T1000 (cell line): ENCODE results near the gene HIPK4.
"Not testable (repeated sequence)": the region's sequence is repeated elsewhere in the genome, so short reads cannot be mapped to it uniquely, and the experiment has no call there.

Experiments
- DNase-seq: peaks from one replicate; lab custom pipeline; 2025; ENCODE audit warnings: mixed read lengths; lab: John Stamatoyannopoulos, UW

The HIPK4 gene

DNA sequence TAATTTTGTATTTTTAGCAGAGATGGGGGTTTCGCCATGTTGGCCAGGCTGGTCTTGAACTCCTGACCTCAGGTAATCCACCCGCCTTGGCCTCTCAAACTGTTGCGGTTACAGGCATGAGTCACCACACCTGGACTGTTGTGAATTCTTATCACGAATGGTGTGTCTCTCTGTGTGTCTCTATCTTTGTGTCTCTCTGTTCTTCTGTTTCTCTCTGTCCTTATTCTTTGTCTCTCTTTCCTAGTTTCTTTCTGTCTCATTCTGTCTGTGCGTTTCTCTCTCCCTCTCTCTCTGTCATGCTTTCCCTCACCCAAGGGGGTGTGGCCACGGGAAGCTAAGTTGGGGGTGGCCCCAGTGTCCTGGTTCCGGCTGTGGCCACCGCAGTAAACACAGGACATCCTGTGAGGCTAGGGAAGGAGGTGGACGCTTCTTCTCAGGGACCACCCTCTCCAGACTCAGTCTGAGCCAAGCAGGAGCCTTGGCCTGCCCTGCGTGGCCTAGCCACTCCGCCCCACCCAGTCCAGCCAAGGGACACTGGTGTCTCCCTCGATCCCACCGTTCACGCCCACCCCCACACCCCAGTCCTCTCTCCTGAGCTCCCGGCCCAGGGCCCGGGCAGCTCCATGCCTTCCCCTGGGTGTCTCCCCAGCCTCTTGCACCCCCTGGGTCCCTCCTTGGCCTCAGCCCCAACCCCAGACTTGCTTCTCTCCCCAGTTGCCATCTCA lies 27.1 kb upstream of the HIPK4 start:
- no peak for DNase-seq

DNA sequence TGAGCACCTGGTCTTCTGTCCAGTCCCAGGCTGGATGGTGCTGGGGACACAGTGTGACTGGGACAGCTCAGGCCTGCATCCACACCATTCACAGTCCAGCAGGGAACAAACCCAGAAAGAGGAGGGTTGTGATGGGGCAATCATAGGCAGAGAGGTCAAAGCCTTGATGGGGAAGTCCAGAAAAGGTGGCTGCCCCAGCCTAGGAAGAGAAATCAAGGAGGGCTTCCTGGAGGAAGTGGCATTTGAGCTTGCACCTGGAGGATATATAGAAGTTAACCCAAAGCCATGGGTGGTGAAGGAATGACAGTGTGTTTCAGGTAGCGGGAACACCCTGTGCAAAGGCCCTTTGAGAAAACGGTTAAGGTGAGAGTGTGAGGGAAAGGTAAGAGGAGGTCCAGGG lies 25.8 kb upstream of the HIPK4 start:
- no peak for DNase-seq

- DNase-seq: no peak
Observed at GRCh38 chr19:40414542-40415535, 24.9 kb upstream of the HIPK4 start.

GRCh38 chr19:40413291-40413845 lies 23.4 kb upstream of the HIPK4 start, which contains the start of gene PRX:
Gene PRX (minus strand): TSS chr19:40413378. CDS start chr19:40407932, 5,446 bp downstream.
- no peak for DNase-seq

DNA sequence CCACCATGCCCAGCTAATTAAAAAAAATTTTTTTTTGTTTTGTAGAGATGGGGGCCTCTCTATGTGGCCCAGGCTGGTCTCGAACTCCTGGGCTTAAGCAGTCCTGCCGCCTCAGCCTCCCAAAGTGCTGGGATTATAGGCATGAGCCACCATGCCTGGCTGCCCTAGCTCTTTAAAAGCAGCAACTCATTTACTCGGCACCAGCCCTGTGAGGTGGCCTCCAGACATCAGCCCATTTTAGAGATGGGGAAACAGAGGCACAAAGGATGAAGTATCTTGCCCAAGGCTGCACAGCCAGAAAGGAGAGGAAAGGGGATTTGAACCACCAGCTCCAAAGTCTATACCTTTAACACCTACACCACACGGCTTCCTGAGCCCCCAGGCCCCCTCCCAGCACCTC lies 22.9 kb upstream of the HIPK4 start:
- DNase-seq: no peak

DNA sequence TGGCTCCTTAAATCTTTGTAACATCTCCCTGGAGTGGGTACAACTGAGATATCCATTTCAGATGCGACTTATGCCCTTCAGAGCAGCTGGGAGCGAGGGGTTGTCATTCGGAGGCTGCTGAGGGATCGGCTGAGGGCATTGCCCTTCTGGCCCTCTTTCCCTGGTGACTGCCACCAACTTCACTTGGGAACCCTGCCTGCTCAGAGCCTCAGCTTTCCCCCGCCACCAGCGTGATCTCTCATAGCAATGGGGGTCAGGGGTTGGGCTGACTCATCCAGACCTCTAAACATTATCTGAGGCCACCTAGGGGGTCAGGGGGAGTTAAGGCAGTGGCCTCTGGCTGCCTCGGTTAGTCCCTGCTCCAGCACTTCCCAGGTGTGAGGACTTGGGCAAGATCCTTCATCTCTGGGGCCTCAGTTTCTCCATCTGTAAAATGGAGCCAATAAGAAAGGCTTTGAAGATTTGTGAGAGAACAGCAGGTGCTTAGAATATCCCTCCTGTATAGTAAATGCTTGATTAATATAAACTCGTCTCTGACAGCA lies 22.0 kb upstream of the HIPK4 start:
- DNase-seq: no peak

GRCh38 chr19:40411125-40411842 lies 21.3 kb upstream of the HIPK4 start:
- no peak for DNase-seq

- no peak for DNase-seq
Observed at GRCh38 chr19:40410030-40410389, 20.0 kb upstream of the HIPK4 start.

DNA sequence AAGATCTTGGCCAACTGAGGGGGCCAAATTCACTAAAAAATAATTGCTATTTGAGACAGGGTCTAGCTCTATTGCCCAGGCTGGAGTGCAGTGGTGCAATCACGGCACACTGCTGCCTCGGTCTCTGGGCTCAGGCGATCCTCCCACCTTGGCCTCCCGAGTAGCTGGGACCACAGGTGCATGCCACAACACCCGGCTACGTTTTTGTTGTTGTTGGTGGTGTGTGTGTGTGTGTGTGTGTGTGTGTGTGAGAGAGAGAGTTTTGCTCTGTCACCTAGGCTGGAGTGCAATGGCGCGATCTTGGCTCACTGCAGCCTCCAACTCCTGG lies 18.6 kb upstream of the HIPK4 start:
- not testable (repeated sequence) for DNase-seq

- no peak for DNase-seq
Observed at GRCh38 chr19:40407714-40408597, 18.0 kb upstream of the HIPK4 start.

DNA sequence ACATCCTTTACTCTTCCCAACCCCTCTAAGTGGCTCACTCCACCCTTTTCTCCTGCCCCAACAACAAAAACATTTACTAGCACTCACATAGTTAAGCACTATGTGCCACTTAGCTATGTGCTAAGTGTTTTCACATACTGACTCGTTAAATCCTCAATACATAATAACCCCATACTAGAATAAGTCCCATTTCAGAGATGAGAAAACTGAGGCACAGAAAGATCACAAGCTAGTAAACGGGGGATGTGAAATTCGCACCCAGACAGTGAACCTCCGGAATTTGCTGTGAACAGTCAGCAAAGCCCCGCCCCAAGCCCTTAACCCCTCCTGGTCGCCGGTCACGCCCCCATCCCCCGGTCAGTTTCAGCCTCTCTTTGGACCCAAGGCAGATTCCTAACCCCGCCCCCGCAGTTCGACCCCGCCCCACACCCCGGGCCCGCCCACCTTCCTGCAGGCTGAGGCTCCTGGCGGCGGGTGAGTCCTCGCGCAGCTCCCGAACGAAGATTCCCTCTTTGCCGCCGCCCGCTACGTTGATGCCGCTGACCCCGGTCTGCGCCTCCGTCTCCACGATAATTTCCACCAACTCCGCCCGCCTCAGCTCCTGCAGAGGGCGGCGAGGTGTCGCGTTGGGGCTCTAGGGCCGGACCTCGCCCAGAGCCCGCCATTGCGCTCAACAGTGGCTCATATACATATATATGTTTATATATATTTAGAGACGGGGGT lies 13.4 kb upstream of the HIPK4 start:
- DNase-seq: peak; percentile 85

- DNase-seq: no peak
Observed at GRCh38 chr19:40400559-40400958, 10.6 kb upstream of the HIPK4 start.

GRCh38 chr19:40398417-40399131 lies 8.6 kb upstream of the HIPK4 start:
- no peak for DNase-seq

DNA sequence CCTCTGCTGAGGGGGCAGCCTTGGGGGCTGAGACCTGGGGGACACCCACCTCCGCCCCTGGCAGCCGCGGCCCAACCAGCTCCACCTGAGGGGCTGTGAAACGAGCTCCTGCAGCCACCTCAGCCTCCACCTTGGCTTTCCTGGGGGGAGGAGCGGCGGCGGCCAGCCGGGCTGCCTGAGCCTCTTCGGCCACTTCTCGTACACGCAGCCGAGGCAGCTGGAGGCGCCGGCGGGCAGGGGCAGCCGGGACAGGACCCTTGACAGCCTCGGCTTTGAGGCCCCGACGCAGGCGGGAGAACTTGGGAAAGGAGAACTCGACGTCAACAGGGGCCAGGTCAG lies 7.6 kb upstream of the HIPK4 start:
- DNase-seq: no peak

- no peak for DNase-seq
Observed at GRCh38 chr19:40396886-40397567, 7.0 kb upstream of the HIPK4 start.

DNA sequence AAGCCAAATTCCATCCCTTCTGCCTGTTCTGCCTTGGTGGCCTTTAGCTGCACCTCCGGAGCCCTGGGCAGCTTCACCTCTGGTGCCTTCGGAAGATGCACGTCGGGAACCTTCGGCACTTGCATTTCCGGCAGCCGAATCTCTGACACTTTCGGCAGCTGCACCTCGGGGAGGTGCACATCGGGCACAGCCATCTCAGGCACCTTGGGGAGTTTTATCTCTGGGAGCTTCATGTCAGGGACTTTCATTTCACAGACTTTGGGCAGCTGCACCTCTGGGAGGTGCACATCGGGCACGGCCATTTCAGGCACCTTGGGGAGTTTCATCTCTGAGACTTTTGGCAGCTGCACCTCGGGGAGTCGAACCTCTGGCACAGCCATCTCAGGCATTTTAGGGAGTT lies 6.0 kb upstream of the HIPK4 start:
- DNase-seq: no peak

- DNase-seq: no peak
Observed at GRCh38 chr19:40394816-40395210, 4.8 kb upstream of the HIPK4 start.

- DNase-seq: no peak
Observed at GRCh38 chr19:40393894-40394815, 4.2 kb upstream of the HIPK4 start.
